DMS53 (cell line): Measurements from ENCODE around the gene F13B.
A peak's percentile ranks its signal among the peaks of the same experiment; 100 is the strongest.
"Not testable (repeated sequence)": the region's sequence is repeated elsewhere in the genome, so short reads cannot be mapped to it uniquely, and the experiment has no call there.

Source experiments
- DNase-seq: peaks from one replicate; lab custom pipeline; 2025; lab: John Stamatoyannopoulos, UW

F13B gene

DNA sequence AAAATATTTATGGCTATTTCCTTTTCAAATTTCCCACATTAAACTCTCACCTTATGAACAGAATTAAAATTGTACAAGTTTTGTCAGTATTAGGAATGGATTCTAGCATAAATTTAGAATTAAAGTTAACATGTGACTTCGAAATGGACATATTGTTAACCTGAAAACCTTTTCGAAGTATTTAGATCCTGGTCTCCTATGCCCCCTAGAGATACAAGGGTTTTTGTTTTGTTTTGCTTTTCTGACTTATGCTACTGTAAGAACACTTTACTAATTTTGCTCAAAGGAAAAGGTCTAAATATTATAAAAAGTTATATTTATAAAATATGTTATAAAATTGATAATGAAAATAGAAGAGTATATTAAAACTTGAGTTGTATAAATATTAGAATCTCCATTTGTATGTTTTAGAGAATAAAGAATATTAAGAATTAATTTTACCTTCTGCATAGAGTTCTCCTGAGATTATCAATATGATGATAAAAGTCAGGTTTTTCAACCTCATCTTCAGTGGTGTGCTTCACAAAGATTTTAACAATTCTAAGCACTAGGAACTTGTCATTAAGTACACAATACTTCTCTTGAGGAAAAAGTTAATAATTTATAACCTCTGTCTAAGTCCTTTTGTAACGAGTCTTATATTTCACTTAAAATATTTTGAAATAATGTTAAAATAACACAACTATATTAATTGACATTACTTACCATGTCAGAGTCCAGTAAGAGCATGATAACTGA is at the start of gene F13B:
F13B (minus strand) TSS at position 542 of the 738 bp plus-strand sequence; CDS start at position 505, 37 bp downstream.
- peak; percentile 42 for DNase-seq

GRCh38 chr1:197116156-197116555 is 49.1 kb upstream of the F13B start:
- no peak for DNase-seq

- DNase-seq: no peak
Observed at GRCh38 chr1:197106869-197107268, 39.8 kb upstream of the F13B start.

DNA sequence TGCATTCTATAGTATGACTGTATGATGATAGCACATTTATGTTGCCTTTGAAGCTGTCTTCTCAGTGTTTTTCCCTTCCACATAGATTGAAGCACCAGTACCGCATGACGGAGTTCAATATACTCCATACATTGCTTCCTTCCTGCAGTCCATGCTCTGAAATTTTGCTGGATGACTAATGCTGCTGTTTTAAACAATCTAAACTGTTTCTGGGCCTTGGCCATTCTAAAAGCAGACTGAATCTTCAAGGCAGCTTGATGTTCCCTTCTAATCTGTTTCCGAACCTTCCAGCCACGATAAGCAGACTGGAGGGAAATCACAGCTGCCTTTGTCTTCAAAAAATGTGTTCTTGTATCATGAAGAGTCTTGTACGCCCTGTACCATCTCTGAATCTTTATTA is 36.2 kb upstream of the F13B start:
- no peak for DNase-seq

DNA sequence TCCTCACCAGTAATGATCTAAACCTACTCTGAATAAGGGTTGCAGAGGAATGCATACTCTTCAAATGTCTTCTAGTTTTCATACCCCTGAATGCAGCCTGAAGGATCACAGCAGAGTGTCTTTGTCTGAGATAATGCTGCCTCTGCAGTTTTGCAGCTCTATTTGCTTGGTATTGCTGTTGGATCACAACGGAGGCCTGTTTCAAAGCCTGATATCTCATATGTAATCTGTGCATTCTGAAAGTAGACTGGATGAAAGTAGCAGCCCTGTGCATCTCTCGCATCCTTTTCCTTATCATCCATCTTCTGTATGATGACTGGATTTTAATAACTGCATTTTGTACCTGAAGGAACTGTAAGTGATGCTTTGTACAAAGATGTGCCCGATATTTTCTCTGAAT is 34.9 kb upstream of the F13B start:
- no peak for DNase-seq

DNA sequence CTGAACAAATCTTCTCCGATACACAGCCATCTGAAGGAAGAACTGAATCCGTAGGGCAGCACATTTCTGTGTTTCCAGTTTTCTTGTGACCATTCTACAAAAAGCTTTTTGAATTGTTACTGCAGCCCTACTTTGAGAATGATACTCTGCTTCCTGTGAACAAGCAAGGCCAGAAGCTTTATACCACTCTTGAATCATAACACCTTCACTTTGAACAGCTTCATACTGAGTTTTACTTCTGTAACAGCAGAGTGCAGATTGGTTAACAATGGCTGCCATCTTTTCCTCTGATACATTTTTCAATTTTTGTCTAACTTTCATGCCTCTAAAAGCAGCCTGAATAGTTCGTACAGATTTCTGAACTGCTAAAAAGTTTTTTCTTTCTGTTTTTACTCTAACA is 33.6 kb upstream of the F13B start:
- no peak for DNase-seq

DNA sequence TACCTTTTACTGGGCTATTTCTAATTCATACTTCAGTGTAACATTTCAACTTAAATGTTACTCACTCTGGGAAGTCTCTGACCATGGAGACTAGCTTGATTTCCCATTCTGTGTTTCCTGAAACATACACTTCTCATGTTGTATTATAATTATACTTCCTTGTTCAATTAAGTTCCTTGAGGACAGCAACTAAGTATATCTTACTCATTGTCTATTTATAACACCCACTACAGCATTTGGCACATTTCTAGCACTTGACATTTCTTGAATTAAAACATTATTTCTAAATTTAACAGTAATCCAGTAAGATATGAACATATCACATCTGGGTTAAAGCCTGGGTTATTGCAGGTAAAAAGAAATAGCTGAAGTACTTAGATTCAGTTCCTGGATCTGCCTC is 32.4 kb upstream of the F13B start:
- no peak for DNase-seq

- DNase-seq: not testable (repeated sequence)
Observed at GRCh38 chr1:197096971-197097370, 29.9 kb upstream of the F13B start.

DNA sequence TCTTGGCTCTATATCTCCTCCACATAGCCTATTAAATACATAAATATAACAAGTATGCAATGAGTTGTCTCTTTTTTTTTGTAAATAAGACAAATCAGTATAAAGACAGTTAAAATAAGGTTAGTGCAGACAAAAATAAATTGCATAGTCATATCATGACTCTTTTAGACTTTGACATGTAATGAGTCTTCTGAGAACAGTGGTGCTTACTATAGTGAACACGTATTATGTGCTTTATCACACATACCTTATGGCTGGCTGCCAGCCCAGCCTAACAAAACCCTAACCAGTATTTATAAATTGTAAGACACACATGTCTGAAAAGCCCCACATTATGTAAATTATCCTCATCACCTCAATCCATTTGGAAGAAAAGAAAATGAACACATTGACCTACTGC is 29.1 kb upstream of the F13B start:
- no peak for DNase-seq

DNA sequence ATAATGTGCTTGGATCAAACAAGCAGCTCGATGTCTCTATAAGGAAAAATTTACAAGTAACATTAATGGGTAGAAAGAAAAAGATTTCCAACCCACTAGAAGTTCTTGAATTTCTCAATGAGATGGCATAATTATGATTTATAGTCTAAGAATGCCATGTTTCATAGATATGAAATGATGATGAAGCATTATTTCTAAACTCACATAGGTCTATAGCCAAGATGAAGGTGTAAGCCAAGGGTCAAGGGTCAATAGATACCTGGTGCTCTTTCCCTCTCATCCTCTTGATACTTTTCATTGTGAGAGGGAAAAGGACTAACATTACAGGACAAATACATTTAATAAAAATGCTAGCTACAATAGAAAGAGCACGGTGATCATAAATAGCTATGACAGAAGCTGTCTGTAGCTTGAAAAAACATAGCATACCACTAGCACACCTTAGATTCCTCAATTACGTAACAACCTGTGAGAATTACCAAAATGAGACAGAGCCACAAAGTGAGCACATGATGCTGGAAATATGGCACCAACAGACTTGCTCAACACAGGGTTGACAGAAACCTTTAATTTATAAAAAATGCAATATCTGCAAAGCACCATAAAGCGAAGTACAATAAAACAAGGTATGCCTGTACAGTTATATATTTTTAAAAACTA is 26.3 kb upstream of the F13B start:
- DNase-seq: no peak

GRCh38 chr1:197092491-197093023 is 25.5 kb upstream of the F13B start:
- no peak for DNase-seq

GRCh38 chr1:197083474-197083873 is 16.4 kb upstream of the F13B start:
- no peak for DNase-seq

DNA sequence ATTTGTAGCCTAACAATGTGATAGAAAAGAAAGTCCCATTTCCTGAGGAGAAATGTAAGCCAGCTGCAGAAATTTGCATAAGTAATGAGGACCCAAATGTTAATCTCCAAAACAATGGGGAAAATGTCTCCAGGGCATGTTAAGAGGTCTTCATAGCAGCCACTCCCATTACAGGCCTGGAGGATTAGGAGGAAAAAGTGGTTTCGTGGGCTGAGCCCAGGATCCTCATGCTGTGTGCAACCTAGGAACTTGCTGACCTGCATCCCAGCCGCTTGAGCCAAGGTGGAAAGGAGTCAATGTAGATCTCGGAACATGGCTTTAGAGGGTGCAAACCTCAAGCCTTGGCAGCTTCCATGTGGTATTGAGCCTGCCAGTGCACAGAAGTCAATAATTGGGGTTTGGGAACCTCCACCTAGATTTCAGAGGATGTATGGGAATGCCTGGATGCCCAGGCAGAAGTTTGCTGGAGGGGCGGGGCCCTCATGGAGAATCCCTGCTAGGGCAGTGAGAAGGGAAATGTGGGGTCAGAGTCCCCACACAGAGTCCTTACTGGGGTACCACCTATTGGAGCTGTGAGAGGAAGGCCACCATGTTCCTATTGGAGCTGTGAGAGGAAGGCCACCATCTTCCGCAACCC is 14.2 kb upstream of the F13B start:
- DNase-seq: peak; percentile 22

DNA sequence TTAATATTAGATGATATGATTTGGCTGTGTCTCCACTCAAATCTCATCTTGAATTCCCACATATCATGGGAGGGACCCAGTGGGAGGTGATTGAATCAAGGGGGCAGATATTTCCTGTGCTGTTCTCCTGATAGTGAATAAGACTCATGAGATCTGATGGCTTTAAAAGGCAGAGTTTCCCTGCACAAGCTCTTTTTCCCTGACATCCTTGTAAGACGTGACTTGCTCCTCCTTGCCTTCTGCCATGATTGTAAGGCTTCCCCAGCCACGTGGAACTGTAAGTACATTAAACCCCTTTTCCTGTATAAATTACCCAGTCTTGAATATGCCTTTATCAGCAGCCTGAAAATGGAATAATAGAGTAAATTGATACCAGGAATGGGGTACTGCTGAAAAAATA is 13.3 kb upstream of the F13B start:
- no peak for DNase-seq

DNA sequence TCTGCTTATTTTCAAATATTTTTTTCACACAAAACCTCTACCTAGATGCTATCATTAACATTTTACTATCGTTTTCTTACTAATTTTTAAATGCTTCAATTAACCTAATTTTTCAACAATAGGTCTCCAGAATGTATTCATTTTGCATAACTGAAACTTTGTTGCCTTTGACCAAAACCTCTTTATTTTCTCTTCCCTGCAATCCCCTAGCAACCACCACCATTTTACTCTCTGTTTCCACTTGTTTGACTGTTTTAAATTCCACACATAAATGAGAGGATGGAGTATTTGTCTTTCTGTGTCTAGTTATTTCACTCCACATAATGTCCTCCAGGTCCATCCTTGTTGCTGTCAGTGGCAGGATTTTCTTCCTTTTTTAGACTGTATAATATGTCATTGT is 9.5 kb upstream of the F13B start:
- DNase-seq: no peak

GRCh38 chr1:197073978-197074377 is 6.9 kb upstream of the F13B start:
- DNase-seq: no peak

DNA sequence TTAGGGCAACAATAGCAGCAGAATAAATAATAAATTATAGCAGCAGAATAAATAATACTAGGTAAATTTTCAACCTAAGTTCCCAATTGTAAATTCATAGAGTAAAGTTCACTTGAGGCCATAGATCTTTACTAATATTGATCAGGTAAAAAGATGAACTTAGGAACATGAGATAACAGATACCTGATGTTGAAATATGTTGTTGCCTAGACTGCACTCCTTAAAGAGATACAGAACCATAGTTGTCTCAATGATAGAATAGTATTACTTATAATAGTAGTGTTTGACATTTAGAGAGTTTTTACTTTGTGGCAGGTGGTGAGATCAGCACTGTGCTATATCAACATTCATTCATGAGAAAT is 378 bp upstream of the F13B start:
- DNase-seq: no peak

DNA sequence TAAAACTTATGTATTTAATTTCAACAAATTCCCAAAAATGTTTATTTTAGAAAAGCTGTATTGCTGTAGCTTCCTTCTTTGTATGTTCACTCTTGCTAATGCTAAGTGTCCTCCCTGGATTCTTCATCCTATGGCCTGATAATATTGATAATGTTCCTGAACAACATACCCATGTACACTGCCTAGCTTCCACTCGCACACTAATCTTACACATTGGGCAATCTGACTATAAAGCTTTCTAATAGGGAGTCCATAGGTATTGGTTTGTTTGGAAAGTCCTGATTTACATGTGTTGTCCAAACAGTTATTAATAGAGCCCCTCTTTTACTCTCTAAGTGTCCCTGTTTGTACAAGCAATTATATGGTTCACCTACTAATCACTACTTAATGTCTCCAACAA is 783 bp downstream of the F13B start:
- DNase-seq: no peak

DNA sequence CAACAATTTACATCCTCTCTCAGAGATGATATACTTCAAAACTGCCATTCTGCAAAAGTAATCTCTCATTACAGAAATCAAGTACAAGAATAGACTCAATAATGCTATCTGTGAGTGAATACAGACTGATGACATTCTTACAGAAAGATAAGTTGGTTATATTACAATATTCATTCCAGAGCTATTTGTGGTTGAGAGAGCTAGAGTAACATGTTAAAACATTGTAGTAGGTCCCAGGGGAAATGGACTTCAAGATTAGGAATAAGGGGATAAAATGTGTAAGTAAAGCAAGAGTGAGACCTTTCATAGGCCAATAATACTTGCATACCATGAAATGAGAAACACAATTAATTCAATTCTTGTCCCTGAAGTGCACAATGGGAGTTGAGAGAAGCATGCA is 1.5 kb downstream of the F13B start:
- DNase-seq: no peak

DNA sequence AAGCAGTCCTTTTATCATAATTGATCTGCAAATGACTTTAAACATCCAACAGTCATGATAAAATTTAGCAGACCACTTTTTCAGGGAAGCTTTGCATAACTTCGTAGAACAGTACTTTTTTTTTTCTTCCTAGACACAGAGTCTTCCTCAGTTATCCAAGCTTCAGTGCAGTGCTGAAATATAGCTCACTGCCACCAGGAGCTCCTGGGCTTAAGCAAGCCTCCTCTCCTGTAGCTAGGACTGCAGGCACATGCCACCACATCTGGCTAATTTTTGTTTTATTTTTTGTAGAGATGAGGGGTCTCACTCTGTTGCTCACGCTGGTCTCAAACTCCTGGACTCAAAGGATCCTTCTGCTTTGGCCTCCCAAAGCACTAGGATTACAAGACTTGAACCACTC is 3.8 kb downstream of the F13B start:
- no peak for DNase-seq

GRCh38 chr1:197062692-197063091 is 4.4 kb downstream of the F13B start:
- no peak for DNase-seq

DNA sequence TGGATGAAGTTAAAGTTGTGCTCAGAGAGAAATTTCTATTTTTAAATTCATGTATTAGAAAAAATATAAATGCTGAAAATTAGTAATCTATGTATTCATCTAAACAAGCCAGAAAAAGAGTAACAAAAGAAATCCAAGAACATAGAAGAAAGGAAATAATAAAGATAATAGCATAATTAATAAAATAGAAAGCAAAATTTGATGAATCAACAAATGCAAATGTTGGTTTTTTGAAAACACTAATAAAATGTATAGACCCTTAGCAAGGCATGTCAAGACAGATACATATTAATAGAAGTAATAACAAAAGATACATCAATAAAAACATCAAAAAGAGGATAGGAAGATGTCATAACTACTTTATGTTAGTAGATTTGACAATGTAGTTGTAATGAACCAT is 18.0 kb downstream of the F13B start:
- DNase-seq: no peak

GRCh38 chr1:197042676-197043341 is 24.3 kb downstream of the F13B start:
- DNase-seq: peak; percentile 87
